HG03025 (cell line): ENCODE measurements around the gene REM2.
A peak's percentile ranks its signal among the peaks of the same experiment; 100 is the strongest.

ENCODE experiments used
- ATAC-seq: cut with Tn5 transposase; IDR thresholded peaks from one replicate; pipeline ENCODE4 v1.9.1; 2021; ENCODE audit warnings: mild to moderate bottlenecking, moderate library complexity; ENCODE audit not compliant: unreplicated experiment, low FRiP score

Gene REM2

DNA sequence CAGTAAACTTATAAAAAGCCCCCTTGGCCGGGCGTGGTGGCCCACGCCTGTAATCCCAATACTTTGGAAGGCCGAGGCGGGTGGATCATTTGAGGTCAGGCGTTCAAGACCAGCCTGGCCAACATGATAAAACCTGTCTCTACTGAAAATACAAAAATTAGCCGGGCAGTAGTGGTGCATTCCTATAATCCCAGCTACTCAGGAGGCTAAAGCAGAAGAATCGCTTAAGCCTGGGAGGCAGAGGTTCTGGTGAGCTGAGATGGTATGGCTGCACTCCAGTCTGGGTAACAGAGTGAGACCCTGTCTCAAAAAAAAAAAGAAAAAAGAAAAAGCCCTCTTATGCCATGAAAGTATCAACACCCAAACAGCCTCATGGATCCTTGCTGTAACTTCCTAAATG lies 42.5 kb downstream of the REM2 start:
- ATAC-seq, result no peak

DNA sequence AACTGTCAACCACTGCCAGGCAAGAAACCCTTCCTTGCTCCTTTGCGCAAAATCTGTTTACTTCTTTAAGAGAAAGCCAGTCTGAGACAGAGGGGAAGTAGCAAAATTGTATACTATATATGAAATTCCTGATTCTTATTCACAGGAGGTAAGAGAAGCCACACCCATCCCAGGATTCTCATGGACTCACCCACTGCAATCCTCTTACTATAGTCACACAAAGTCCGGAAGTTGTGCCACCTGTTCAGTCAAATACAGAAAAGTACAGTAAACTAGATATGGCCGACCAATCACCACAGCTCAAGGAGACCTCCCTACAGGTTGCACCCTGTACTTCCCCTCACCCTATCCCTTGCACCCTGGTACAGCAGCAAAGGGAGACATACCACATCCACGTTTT lies 43.3 kb downstream of the REM2 start:
- ATAC-seq, result no peak

DNA sequence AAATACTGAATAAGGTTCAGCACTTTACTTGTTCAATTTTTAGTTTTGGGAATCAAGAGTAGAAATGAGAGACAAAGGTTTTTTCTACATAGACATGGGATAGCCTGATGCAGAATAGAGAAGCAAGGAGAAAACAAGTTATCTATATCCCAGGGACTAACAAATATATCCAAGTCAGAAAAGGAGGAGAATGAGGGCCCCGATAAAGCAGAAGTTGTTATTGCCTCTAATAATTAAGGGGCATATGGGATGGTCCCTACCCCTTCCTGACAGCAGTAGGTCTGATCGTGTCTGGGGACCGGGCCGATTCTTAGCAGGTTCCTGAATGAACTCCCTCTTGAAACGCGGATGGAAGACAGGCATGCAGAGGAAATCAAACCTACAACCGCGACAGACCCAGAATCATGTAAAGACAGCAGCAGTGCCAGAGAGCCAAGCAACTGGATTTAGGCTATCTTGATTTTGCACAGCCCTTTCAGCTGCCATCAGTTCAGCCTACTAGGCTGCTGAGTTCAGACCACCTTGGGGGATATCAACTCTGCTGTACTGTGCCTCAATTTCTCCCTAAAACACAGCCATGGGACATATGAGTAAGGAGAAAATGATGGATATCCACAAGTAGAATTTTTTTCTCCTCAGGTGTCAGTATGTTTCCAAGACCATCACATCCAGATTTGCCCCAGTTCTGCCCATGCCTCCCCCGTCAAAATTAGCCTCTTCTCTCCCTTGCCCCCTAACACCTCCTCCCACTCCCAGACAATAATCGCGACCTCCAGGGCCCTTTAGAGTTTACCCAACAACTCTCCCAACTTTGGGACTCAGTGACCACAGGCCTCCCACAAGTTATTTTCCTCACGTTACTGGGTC lies 45.4 kb downstream of the REM2 start:
- no peak for ATAC-seq

DNA sequence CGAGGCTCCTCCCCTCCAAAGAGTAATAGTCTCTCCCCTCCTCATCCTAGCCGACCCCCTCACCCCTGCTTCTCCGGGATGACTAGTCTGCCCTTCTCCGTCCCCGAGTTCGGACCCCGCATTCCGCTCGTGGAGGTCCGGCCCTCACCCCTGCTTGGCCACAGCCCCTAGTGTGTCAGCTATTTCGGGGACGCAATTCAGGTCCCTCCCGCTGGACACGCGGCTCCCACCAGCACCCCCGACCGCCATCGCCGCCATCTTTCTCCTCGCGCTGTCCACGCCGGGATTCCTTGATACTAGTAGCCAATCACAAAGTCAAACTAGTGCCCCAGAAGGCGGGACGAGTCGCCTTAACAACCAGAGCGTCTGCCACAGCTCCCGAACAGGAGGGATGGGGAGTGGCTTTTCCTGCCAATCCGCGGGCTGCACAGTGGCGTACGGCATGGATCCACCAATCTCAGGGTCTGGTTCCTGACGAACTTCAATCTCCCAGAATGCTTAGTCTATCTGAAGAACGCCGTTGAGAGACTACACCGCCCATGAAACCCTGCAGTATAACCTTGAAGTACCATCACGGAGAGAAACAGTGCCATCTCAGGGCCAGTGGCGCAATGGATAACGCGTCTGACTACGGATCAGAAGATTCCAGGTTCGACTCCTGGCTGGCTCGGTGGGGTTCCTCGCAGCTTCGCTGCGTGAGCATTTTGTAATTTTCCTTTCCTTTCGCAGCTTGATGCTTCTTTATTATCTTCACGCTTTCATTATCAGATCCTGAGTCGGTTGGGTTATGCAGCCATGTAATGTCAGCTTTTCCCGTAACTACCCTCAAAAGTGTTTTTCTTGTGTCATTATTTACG lies 46.3 kb downstream of the REM2 start, which contains the start of gene PRMT5:
Gene PRMT5 (minus strand): TSS at position 273 of the 857 bp plus-strand sequence. CDS start 15 bp downstream, at position 258.
- peak; percentile 93 for ATAC-seq

DNA sequence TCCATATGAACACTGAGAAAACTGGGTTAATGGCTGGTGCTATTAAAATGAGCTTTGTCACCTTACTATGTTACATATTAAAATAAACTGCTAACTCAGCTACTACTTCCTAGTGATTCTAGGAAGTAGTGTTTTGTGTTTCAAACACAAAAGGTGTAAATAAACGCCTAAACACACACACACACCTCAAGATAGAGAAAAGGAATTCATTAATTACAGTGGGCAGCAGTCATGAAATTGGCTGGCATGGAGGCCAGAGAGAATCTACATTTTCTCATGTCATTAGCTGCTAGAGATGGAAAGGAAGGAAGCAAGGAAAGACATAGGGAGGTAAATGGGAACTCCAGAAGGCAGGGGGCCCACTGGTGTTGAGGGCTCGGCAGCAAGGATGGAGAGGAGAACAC lies 46.9 kb downstream of the REM2 start:
- ATAC-seq, result no peak

DNA sequence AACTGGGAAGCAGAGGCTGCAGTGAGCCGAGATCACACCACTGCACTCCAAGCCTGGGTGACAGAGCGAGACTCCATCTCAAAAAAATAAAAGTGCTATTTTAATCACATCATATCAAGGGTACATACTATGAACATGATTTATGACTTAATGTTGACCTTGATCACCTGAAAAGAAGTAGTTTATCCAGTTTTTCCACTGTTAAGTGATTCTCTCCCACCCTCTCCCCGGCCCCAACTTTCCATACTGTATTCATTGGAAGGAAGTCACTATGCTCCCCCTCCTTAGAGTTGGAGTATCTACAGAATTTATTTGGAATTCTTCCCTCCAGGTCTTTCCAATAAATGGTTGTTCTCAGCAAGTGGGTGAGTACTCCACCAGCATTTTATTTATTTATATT lies 49.1 kb downstream of the REM2 start:
- no peak for ATAC-seq

DNA sequence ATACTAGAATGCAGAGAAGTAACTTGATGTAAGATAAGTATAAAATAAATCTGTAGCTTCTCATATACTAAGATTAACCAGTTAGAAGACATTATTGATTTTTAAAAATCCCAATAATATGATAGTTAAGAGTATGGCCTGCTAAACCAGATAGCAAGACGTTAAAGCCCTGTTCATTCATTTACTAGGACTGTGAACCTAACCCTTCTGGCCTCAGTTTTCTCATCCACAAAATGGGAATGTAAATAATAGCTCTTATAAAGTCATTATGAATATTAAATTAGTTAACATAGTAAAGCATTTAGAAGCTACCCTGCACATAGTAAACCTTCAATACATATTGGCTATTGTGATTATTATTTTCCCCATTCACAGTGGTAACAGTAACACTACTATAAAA lies 52.1 kb downstream of the REM2 start:
- ATAC-seq, result no peak
